Myocyte (in vitro differentiated cells): ENCODE results near the gene NBPF11. TPM values are rescaled to one million over a fixed set of nuclear protein-coding genes. Genes with fewer than 3 reads are reported as not detected.

Experiments used
- total RNA-seq: library from RNA; depleted of rRNA; stranded (reverse); fragments of >200 nt; gene quantifications from 2 replicates; pipeline ENCODE4 v1.2.3, GENCODE V29; 2014

NBPF11 gene
- total RNA-seq, 1 donor from 2014 or later: 5.4 TPM

Other genes with a start within 250 kb of the NBPF11 start
- gene GJA8, start 249.5 kb downstream of the NBPF11 start, total RNA-seq: not detected in 2 replicates
- gene GPR89B, start 223.9 kb downstream of the NBPF11 start, total RNA-seq: 34.8 and 39.5 TPM in 2 replicates